ENCODE measurements around the gene GPN2.

GPN2 gene

GRCh38 chr1:26889551-26890466 lies at the start of gene GPN2:
Gene GPN2 (minus strand): TSS chr1:26890283. CDS start chr1:26890096, 187 bp downstream.
- DNase-seq (ENCODE audit: low read depth) = peak; percentile 65

- DNase-seq (ENCODE audit: low read depth) = no peak
Observed at GRCh38 chr1:26938659-26939025, 48.6 kb upstream of the GPN2 start.

- DNase-seq (ENCODE audit: low read depth) = no peak
Observed at GRCh38 chr1:26938004-26938658, 48.0 kb upstream of the GPN2 start.

- no peak for DNase-seq (ENCODE audit: low read depth)
Observed at GRCh38 chr1:26936823-26937222, 46.7 kb upstream of the GPN2 start.

- DNase-seq (ENCODE audit: low read depth) = no peak
Observed at GRCh38 chr1:26932531-26932930, 42.4 kb upstream of the GPN2 start.

GRCh38 chr1:26923711-26924110 lies 33.6 kb upstream of the GPN2 start:
- no peak for DNase-seq (ENCODE audit: low read depth)

GRCh38 chr1:26922901-26923300 lies 32.8 kb upstream of the GPN2 start:
- no peak for DNase-seq (ENCODE audit: low read depth)

GRCh38 chr1:26922431-26922729 lies 32.3 kb upstream of the GPN2 start:
- no peak for DNase-seq (ENCODE audit: low read depth)

GRCh38 chr1:26921540-26922430 lies 31.7 kb upstream of the GPN2 start, which contains the start of gene NUDC:
Gene NUDC (plus strand): TSS chr1:26921743. CDS start chr1:26921849, 106 bp downstream.
- peak; percentile 88 for DNase-seq (ENCODE audit: low read depth)

GRCh38 chr1:26921126-26921539 lies 31.1 kb upstream of the GPN2 start:
- DNase-seq (ENCODE audit: low read depth) = no peak

- no peak for DNase-seq (ENCODE audit: low read depth)
Observed at GRCh38 chr1:26915204-26915842, 25.2 kb upstream of the GPN2 start.

- DNase-seq (ENCODE audit: low read depth) = no peak
Observed at GRCh38 chr1:26913754-26914619, 23.9 kb upstream of the GPN2 start, which contains the start of gene NR0B2. Gene NR0B2 (minus strand): TSS chr1:26913975. CDS start chr1:26913940, 35 bp downstream.

GRCh38 chr1:26913389-26913753 lies 23.3 kb upstream of the GPN2 start:
- no peak for DNase-seq (ENCODE audit: low read depth)

GRCh38 chr1:26912147-26912490 lies 22.0 kb upstream of the GPN2 start:
- DNase-seq (ENCODE audit: low read depth) = no peak

- DNase-seq (ENCODE audit: low read depth) = no peak
Observed at GRCh38 chr1:26911399-26912146, 21.5 kb upstream of the GPN2 start.

GRCh38 chr1:26910343-26911160 lies 20.5 kb upstream of the GPN2 start:
- no peak for DNase-seq (ENCODE audit: low read depth)

GRCh38 chr1:26909951-26910342 lies 19.9 kb upstream of the GPN2 start:
- no peak for DNase-seq (ENCODE audit: low read depth)

GRCh38 chr1:26907071-26907917 lies 17.2 kb upstream of the GPN2 start:
- no peak for DNase-seq (ENCODE audit: low read depth)

Measured in stimulated activated CD8-positive, alpha-beta memory T cell treated with anti-CD3 and anti-CD28 coated beads, Interleukin-12 subunit alpha, Interleukin-12 subunit beta, amount 100 ng/mL, for 4 hours (primary cell).